Measurements from ENCODE around the gene DNAJC24.
"Not testable (repeated sequence)": the region's sequence is repeated elsewhere in the genome, so short reads cannot be mapped to it uniquely, and the experiment has no call there.

DNA sequence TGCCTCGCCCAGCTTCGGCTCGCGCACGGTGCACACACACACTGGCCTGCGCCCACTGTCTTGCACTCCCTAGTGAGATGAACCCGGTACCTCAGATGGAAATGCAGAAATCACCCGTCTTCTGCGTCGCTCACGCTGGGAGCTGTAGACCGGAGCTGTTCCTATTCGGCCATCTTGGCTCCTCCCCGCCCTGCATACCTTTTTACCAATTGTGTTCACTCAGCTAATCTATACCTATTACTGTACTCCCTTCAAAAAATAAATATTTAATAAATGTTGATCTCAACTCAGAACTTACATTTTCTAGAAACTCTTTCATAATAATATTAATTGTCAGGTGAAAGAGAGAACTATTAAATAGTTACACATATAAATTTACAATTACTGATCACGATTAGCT, 48.2 kb upstream of the DNAJC24 start:
- TF ChIP-seq, protein P1, sequence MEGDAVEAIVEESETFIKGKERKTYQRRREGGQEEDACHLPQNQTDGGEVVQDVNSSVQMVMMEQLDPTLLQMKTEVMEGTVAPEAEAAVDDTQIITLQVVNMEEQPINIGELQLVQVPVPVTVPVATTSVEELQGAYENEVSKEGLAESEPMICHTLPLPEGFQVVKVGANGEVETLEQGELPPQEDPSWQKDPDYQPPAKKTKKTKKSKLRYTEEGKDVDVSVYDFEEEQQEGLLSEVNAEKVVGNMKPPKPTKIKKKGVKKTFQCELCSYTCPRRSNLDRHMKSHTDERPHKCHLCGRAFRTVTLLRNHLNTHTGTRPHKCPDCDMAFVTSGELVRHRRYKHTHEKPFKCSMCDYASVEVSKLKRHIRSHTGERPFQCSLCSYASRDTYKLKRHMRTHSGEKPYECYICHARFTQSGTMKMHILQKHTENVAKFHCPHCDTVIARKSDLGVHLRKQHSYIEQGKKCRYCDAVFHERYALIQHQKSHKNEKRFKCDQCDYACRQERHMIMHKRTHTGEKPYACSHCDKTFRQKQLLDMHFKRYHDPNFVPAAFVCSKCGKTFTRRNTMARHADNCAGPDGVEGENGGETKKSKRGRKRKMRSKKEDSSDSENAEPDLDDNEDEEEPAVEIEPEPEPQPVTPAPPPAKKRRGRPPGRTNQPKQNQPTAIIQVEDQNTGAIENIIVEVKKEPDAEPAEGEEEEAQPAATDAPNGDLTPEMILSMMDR (conservative IDR thresholded peaks at IDR 0.05 in 1 of 2, IDR thresholded peaks at IDR 0.05 in 1 of 2; ENCODE audit: extremely low read depth in 1 of 2, insufficient read depth in 1 of 2, low read depth in 1 of 2, low read length in 2 of 2): not testable (repeated sequence)
- TF ChIP-seq EZH2 (IDR thresholded peaks at IDR 0.05; ENCODE audit: borderline replicate concordance, low read length): not testable (repeated sequence)
